Neutrophil (primary cell): ENCODE measurements around the gene SLCO1B1.

Experiments
- H3K27ac ChIP-seq: fragments of 200-600 bp; sonication (generic); 2 replicates; pipeline ENCODE4 v1.5.1; 2016; ENCODE audit warnings: mild to moderate bottlenecking, moderate library complexity
- H3K27me3 ChIP-seq: fragments of 200-600 bp; sonication (generic); 2 replicates; pipeline ENCODE4 v1.6.0; 2016; ENCODE audit warnings: mild to moderate bottlenecking
- H3K36me3 ChIP-seq: fragments of 200-600 bp; sonication (generic); 2 replicates; pipeline ENCODE4 v1.5.1; 2017
- H3K4me1 ChIP-seq, 2 experiments: fragments of 200-600 bp in 1 of 2; sonication (generic) in 1 of 2; 1 replicate in 1 of 2; 2 replicates in 1 of 2; pipeline versions ENCODE4 v1.5.1 to v1.6.1; 2013 to 2016; ENCODE audit warnings: low read depth in 1 of 2, low read length in 1 of 2, mild to moderate bottlenecking in 1 of 2, moderate library complexity in 1 of 2; ENCODE audit not compliant: control insufficient read depth in 1 of 2, insufficient read depth in 1 of 2
- H3K4me3 ChIP-seq, 2 experiments: fragments of 200-600 bp in 1 of 2; sonication (generic) in 1 of 2; 1 replicate in 1 of 2; 2 replicates in 1 of 2; pipeline ENCODE4 v1.5.1; 2013 to 2016; ENCODE audit warnings: low read depth in 1 of 2, low read length in 1 of 2, mild to moderate bottlenecking in 1 of 2, moderate library complexity in 1 of 2
- H3K9me3 ChIP-seq: fragments of 200-600 bp; sonication (generic); 2 replicates; pipeline ENCODE4 v1.5.1; 2016
- CTCF ChIP-seq: fragments of 200-600 bp; sonication (generic); IDR thresholded peaks from 2 replicates; pipeline ENCODE4 v1.5.1; 2016; ENCODE audit warnings: antibody characterized with exemption

SLCO1B1 gene

DNA sequence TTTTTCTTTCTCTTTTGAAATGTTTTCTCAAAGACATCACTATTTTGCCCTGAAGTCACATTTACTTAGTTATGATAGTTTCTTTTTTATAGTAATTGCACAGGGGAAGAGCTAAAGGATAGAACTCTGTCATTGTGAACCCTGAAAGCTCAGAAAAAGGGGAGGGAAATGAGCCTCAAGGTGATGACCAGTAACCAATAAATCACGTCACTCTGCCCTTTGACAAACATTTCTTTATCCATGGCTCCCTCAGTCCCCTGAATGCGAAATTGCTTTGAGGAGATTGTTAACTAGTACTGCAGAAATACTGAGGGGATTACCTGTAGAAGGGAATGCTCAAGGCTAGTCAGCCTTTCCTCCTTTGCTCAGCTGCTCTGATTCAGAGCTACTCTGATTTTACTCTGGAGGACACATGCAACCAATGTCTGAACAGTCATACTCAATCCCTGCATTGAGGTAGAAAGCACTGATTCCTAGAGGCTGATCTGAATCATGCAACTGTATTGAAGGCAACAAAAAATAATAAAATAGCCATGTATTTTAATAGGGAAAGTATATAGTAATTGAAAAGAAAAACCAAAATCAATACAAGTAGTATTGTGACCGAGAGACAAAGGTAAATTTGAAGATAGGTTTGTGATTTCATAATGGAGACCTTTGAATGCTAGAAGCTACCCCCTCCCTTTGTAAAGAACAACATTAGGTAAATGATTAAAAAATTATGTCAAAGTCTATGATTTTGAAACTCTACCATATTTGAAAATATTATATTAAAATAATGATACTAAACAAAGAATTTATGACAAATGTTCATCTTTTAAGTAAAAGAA is 24.7 kb downstream of the SLCO1B1 start:
- no peaks in the 10 kb centered on the region for H3K9me3 ChIP-seq
- no peak for TF ChIP-seq CTCF
- H3K4me3 ChIP-seq, result no peak overlapping the region
- no peak overlapping the region for H3K27ac ChIP-seq
- H3K36me3 ChIP-seq, result no peaks in the 10 kb centered on the region
- H3K4me1 ChIP-seq, result no peaks in the 10 kb centered on the region
- no peaks in the 10 kb centered on the region for H3K27me3 ChIP-seq

- TF ChIP-seq CTCF, result no peak
- H3K9me3 ChIP-seq, result no peaks in the 10 kb centered on the region
- H3K27me3 ChIP-seq, result no peaks in the 10 kb centered on the region
- H3K4me1 ChIP-seq, result no peaks in the 10 kb centered on the region
- no peak overlapping the region for H3K4me3 ChIP-seq
- H3K36me3 ChIP-seq, result no peaks in the 10 kb centered on the region
- no peak overlapping the region for H3K27ac ChIP-seq
Observed at GRCh38 chr12:21165048-21165447, 34.1 kb downstream of the SLCO1B1 start.

GRCh38 chr12:21169878-21170472 is 39.0 kb downstream of the SLCO1B1 start:
- Histone ChIP-seq H3K4me1 (no peaks in the 10 kb centered on the region), H3K27ac (no peak overlapping the region), H3K36me3 (no peaks in the 10 kb centered on the region), H3K9me3 (no peaks in the 10 kb centered on the region), H3K27me3 (no peaks in the 10 kb centered on the region), H3K4me3 (no peak overlapping the region)
- no peak for TF ChIP-seq CTCF

- Histone ChIP-seq H3K27ac (no peak overlapping the region), H3K4me1 (no peaks in the 10 kb centered on the region), H3K9me3 (no peaks in the 10 kb centered on the region), H3K4me3 (no peak overlapping the region), H3K36me3 (no peaks in the 10 kb centered on the region), H3K27me3 (no peaks in the 10 kb centered on the region)
- TF ChIP-seq CTCF, result no peak
Observed at GRCh38 chr12:21172079-21172478, 41.1 kb downstream of the SLCO1B1 start.

DNA sequence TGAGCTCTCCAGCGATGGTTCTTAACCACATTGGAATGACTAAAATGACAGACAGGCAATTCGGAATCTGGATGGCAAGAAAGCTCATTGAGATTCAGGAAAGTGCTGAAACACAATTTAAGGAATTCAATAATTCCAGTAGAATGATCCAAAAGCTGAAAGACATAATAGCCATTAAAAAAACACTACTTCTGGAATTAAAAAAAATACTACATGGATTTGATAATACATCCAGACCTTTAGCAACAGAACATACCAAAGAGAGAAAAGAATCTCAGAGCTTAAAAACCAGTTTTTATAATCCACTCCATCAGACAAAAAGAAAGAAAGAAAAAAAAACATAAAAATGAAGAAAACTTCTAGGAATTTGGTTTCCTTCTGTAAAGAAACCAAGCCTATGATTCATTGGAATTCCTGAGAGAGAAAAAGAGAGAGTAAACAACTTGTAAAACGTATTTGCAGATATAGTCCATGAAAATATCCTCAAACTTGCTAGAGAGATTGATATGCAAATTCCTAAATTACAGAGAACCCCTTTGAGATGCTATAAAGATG is 52.8 kb downstream of the SLCO1B1 start:
- Histone ChIP-seq H3K4me3 (no peak overlapping the region), H3K36me3 (no peaks in the 10 kb centered on the region), H3K9me3 (no peaks in the 10 kb centered on the region), H3K27me3 (no peaks in the 10 kb centered on the region), H3K4me1 (no peaks in the 10 kb centered on the region), H3K27ac (no peak overlapping the region)
- no peak for TF ChIP-seq CTCF
